Measurements from ENCODE around the gene ZFPM1.

Gene ZFPM1

GRCh38 chr16:88531346-88531745, 78.3 kb downstream of the ZFPM1 start:
- DNase-seq: no peak

DNA sequence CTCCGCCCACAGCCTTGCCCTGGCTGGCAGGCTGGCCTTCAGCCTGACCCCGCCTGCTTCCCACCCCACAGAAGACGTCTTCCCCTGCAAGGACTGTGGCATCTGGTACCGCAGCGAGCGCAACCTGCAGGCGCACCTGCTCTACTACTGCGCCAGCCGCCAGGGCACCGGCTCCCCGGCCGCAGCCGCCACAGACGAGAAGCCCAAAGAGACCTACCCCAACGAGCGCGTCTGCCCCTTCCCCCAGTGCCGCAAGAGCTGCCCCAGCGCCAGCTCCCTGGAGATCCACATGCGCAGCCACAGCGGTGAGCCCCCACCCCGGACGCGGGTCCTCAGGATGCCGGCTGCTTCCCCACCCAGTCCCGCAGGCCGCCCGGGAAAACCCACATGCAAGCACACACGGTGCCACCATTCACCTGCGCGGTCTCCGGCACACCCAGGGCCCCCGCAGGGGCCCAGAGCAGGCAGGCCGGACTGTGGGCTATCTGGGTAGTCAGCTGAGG, 78.9 kb downstream of the ZFPM1 start:
- DNase-seq: no peak

- no peak for DNase-seq
These were observed 79.6 kb downstream of the ZFPM1 start for GRCh38 chr16:88532434-88533241.

GRCh38 chr16:88533381-88533917, 80.4 kb downstream of the ZFPM1 start:
- DNase-seq: no peak

DNA sequence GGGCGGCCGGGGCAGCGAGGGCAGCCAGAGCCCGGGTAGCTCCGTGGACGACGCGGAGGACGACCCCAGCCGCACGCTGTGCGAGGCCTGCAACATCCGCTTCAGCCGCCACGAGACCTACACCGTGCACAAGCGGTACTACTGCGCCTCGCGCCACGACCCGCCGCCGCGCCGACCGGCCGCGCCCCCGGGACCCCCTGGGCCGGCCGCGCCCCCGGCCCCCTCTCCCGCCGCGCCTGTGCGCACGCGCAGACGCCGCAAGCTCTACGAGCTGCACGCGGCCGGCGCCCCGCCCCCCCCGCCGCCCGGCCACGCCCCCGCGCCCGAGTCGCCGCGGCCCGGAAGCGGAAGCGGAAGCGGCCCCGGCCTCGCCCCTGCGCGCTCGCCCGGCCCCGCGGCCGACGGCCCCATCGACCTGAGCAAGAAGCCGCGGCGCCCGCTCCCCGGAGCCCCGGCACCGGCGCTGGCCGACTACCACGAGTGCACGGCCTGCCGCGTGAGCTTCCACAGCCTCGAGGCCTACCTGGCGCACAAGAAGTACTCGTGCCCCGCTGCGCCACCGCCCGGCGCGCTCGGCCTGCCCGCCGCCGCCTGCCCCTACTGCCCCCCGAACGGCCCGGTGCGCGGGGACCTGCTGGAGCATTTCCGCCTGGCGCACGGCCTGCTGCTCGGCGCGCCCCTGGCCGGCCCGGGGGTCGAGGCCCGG, 81.0 kb downstream of the ZFPM1 start:
- DNase-seq: no peak

DNA sequence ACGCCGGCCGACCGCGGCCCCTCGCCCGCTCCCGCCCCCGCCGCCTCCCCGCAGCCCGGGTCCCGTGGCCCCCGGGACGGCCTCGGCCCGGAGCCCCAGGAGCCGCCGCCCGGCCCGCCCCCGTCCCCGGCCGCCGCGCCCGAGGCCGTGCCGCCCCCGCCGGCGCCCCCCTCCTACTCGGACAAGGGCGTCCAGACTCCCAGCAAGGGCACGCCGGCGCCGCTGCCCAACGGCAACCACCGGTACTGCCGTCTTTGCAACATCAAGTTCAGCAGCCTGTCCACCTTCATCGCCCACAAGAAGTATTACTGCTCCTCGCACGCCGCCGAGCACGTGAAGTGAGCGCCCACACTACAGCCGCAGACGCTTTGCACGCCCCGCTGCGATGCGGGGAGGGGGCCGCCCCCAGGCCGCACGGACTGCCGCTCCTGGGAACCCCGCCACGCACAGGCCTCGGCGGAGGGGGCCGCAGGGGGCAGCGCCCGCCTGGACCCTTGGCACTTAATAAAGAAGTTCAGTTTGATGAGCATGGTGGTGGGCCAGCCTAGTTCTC, 81.6 kb downstream of the ZFPM1 start:
- no peak for DNase-seq

- no peak for DNase-seq
These were observed 82.2 kb downstream of the ZFPM1 start for GRCh38 chr16:88535191-88535856.

- no peak for DNase-seq
These were observed 82.8 kb downstream of the ZFPM1 start for GRCh38 chr16:88535857-88536222.

- no peak for DNase-seq
These were observed 83.4 kb downstream of the ZFPM1 start for GRCh38 chr16:88536510-88536909.

DNA sequence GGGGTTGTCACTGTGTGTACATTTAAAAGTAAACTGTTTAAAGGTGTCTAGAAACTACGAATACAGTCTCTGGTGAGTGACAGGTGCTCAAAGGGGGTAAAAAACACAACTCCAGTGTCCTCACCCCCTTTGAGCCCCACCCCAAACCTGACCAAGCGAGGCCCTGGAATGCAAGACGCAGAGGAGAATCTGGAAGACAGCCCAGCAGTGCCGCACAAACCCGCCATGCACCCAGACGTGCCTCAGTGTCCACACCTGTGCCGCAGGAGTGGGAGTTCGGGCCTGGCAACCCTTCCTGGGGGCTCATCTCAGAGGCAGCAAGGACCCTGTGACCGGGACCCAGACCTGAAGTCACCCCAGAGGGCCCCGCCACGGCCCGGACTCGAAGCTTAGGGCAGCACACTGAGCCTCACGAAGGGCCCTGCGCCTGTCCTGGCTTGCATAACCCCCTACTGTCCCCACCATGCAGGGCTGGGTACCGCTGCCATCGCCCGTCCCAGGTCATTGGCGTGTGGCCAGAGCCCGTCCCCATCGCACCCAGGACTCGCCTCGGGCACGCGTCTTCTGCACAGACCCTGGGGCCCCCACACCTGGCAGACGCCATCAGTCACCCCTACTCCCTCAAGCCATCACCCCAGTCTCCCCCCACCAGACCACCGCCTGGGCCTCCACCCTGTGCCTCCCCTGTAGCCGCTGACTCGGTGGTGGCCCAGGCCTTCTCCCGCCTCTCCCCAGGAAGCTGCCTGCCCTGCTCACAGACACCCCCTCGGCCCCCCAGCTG, 84.1 kb downstream of the ZFPM1 start:
- DNase-seq: no peak

DNA sequence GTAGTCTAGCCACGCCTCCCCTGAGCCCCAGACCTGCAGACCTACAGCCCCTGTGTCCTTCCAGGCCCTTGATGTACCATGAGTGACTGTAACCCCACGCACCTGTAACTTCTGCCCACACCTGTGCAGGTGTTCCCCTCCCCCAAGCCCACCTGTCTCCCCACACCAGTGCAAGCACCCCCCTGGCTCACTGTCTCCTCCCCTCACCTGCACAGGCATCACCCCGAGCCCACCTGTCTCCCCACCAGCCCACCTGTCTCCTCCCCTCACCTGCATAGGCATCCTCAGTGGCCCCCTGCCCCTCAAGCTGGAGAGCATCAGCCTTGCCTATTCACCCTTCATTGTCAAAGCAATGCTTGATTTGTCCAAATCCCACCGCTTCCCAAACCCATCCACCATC, 84.8 kb downstream of the ZFPM1 start:
- DNase-seq: no peak

- DNase-seq: no peak
These were observed 85.4 kb downstream of the ZFPM1 start for GRCh38 chr16:88538366-88539060.

DNA sequence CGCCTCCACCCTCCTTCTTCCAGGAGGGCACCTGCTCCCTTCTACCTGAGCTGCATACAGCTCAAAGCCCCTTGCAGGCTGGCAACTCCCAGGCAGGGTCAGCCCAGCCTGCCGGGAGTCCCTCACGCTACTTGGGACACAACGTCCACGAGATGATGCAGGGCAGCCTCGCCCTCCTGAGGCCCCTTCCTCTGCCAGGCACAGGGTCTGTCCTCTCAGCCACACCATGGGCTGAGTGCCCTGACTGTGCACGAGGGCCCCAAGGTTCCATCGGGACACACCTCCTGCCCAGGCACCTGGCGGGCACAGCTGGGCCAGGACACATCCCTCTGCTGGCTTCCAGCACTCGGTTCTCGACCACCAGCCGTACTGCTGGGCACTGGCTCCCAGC, 86.2 kb downstream of the ZFPM1 start:
- no peak for DNase-seq

DNA sequence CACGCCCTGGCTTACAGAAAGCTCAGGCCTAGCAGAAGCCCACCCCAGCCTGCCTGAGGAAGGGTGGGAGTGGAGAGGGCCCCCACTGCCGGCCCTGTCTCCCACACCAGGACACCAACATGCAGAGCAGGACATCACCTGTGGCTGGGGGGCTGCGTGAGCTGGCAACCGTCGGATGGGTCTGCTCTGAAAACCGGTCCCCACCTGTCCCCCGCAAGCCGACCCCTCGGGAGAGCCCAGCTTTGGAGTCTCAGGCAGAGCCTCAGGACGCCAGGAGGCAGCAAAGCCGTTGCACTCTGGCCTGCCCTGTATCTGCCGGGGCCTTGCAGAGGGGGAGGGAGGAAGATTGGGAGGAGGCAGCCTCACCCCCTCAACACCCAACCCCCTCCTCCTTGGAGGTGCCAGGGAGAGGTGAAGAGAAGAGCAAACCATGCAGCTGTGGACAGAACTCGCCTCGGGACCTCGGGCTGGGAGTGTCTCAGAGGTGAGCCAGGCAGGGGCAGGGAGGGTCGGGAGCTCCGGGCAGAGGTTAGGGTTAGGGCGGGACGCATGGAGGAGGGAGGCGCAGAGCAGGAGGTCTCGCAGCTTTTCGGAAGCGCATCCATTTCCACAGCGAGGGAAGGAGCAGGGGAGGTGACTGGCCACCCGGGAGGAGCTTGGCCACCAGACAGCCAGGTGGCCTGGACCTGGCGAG, 86.7 kb downstream of the ZFPM1 start:
- no peak for DNase-seq

GRCh38 chr16:88540346-88540977, 87.4 kb downstream of the ZFPM1 start:
- DNase-seq: no peak

GRCh38 chr16:88541831-88542616, 88.9 kb downstream of the ZFPM1 start:
- no peak for DNase-seq

DNA sequence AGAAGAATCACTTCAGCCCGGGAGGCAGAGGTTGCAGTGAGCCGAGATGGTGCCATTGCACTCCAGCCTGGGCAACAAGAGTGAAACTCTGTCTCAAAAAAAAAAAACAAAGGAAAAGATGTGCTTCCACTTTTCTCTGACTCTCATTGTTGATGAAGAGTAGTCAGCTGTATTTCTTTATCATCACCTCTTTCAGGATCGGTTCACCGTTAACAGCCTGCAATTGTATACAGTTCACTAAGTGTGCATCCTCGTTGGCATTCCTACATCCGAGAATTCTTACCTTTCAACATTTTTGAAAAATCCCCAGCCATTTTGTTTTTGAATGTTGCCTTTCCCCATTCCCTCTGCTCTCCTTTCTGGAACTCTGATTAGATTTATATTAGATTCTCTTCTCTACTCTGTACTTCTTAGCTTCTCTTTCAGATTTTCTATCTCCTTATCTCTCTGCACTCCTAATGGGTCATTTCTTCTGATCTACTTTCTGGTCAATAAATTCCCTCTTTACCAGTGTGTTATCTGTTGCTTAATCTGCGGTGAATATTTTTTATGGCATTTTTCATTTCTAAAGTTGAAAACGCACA, 90.2 kb downstream of the ZFPM1 start:
- no peak for DNase-seq

DNA sequence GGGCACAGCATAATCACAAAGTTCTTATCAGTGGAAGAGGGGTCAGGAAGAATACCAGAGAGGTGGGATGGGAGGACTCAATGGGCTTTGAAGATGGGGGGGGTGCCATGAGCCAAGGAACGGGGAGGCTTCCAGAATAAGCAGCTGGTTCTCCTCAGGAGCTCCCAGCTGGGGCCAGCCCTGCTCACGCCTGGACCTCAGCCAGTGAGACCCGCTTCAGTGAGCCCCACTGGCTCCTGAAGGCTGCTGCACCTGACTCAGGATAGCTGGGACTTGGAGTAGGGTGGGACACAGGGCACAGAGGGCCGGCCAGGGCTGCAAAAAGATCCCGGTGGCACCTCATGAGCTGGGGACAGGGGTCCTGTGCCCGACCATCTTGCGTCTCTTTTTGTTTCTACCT, 92.7 kb downstream of the ZFPM1 start:
- no peak for DNase-seq

DNA sequence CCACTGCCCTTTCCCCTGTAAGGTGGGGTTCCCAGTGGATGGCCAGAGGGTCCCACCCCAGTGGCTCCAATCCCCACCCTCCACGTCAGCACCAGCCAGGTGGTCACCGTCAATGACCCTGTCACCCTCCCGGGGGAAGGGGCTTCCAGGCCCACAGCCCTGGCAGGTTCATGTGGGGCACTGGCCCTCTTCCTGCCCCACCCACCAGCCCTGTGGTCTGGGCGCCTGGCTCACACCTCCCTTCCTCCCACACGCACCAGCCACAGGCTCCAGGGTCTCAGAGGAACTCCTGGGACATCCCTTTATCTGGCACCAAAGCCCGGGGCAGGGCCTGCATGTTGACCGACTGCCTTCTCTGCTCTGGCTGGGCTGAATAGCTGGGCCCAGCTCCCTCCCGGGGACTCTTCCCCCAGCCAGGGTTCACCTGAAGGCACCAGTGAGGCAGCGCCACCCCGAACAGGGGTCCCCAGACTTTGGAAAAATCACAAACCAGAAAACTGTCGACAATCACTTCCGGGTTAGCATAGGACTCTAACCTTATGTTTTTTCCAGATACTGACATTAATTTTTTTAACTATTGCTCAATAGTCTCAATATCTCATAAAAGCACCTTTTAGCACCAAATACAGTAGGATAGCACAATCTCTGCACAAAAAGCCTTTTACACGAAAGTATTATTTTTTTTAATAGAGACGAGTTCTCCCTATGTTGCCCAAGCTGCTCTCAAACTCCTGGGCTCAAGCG, 95.2 kb downstream of the ZFPM1 start:
- no peak for DNase-seq

All from NCI-H1417 treated with DMSO at 0.1 percent for 48 hours (cell line).